Measurements from ENCODE around the gene RFNG.

RFNG gene

GRCh38 chr17:82023447-82024241 is 28.0 kb downstream of the RFNG start:
- DNase-seq: no peak

- peak; percentile 100 for DNase-seq
These were observed 28.6 kb downstream of the RFNG start, which contains the start of gene LRRC45 for GRCh38 chr17:82022981-82023446. Gene LRRC45 (plus strand): TSS chr17:82023305. CDS start chr17:82023644, 339 bp downstream.

- DNase-seq: no peak
These were observed 29.2 kb downstream of the RFNG start, which contains the start of gene CENPX for GRCh38 chr17:82022310-82022980. Gene CENPX (minus strand): TSS chr17:82022878. CDS start chr17:82022861, 17 bp downstream.

- no peak for DNase-seq
These were observed 29.7 kb downstream of the RFNG start for GRCh38 chr17:82021900-82022309.

- peak; percentile 64 for DNase-seq
These were observed 30.3 kb downstream of the RFNG start for GRCh38 chr17:82021107-82021899.

- DNase-seq: no peak
These were observed 31.0 kb downstream of the RFNG start for GRCh38 chr17:82020572-82021106.

GRCh38 chr17:82019690-82020571 is 31.7 kb downstream of the RFNG start:
- DNase-seq: peak; percentile 58

- no peak for DNase-seq
These were observed 32.5 kb downstream of the RFNG start for GRCh38 chr17:82018989-82019689.

- no peak for DNase-seq
These were observed 33.2 kb downstream of the RFNG start for GRCh38 chr17:82018152-82018988.

- no peak for DNase-seq
These were observed 33.9 kb downstream of the RFNG start for GRCh38 chr17:82017612-82018151.

GRCh38 chr17:82016875-82017459 is 34.6 kb downstream of the RFNG start:
- no peak for DNase-seq

- no peak for DNase-seq
These were observed 35.3 kb downstream of the RFNG start for GRCh38 chr17:82016061-82016874.

- DNase-seq: no peak
These were observed 36.2 kb downstream of the RFNG start for GRCh38 chr17:82015311-82015971.

GRCh38 chr17:82014971-82015310 is 36.7 kb downstream of the RFNG start:
- DNase-seq: no peak

- DNase-seq: no peak
These were observed 37.2 kb downstream of the RFNG start for GRCh38 chr17:82014432-82014831.

GRCh38 chr17:82013772-82014321 is 37.8 kb downstream of the RFNG start:
- DNase-seq: no peak

GRCh38 chr17:82013341-82013740 is 38.3 kb downstream of the RFNG start:
- DNase-seq: no peak
